Tibial artery (tissue), 4 donors: ENCODE measurements around the gene CNTD1.

Experiments used
- DNase-seq, 2 donors: peaks; one replicate each; pipeline ENCODE4 v3.0.0-alpha.2; 2019
- H3K27ac ChIP-seq, 2 donors: fragments of 200-600 bp; sonication (generic) in 1 of 2; 1 replicate in 1 of 2; 2 replicates in 1 of 2; pipeline ENCODE4 v1.5.1; 2018 to 2019; ENCODE audit warnings: mild to moderate bottlenecking in 1 of 2
- H3K27me3 ChIP-seq, 2 donors: fragments of 200-600 bp; sonication (generic) in 1 of 2; one replicate each; pipeline versions ENCODE4 v1.5.1 to v1.6.0; 2016 to 2019
- H3K36me3 ChIP-seq, 3 donors: fragments of 200-600 bp; sonication (generic) in 2 of 3; one replicate each; pipeline ENCODE4 v1.5.1; 2016 to 2019; ENCODE audit warnings: mild to moderate bottlenecking in 2 of 3
- H3K4me1 ChIP-seq, 4 donors: fragments of 200-600 bp; sonication (generic) in 2 of 4; 1 replicate in 3 of 4; 2 replicates in 1 of 4; pipeline ENCODE4 v1.5.1; 2016 to 2019
- H3K4me3 ChIP-seq, 2 donors: fragments of 200-600 bp; sonication (generic) in 1 of 2; 1 replicate in 1 of 2; 2 replicates in 1 of 2; pipeline ENCODE4 v1.5.1; 2018 to 2019; ENCODE audit warnings: mild to moderate bottlenecking in 2 of 2
- H3K9me3 ChIP-seq, 3 donors: fragments of 200-600 bp; sonication (generic) in 1 of 3; one replicate each; pipeline ENCODE4 v1.5.1; 2016 to 2019
- intact Hi-C: fragments of 100-400 bp; cut with DNase I; formaldehyde crosslinking; loops from one replicate; pipeline ENCODE4 v1.15.0; 2023; ENCODE audit warnings: low total_unique reads
- TF ChIP-seq, protein P1 (sequence below), 2 experiments: fragments of 200-600 bp in 1 of 2; fragments of 450-650 bp in 1 of 2; IDR thresholded peaks; one replicate each; pipeline ENCODE4 v1.5.1; 2017 to 2019; ENCODE audit warnings: antibody characterized with exemption in 2 of 2, mild to moderate bottlenecking in 1 of 2, moderate library complexity in 1 of 2

Gene CNTD1

DNA sequence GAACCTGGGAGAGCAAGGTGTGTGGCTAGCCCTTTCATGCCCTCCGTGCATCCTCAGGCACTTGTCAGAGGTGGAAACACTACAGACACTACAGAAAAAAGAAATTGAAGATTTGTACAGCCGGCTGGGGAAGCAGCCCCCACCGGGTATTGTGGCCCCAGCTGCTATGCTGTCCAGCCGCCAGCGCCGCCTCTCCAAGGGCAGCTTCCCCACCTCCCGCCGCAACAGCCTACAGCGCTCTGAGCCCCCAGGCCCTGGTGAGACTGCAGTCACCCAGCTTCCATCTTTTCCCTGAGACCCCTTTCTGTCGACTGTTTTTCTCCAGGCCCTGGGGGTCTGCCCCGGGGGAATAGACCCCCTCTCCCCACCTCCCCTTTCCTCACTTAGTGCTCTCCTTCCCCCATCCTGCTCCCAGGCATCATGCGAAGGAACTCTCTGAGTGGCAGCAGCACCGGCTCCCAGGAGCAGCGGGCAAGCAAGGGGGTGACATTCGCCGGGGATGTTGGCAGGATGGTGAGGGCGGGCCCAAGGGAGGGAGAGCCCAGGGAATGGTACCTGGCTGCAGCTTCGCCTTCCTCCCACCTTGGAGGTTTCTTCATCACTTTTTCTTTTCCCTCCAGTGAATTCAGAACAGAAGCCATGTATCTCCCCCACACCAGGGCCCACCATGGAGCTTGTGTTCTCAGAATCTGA lies 2.4 kb upstream of the CNTD1 start:
- Histone ChIP-seq H3K4me3 (no peak overlapping the region), H3K36me3 (peaks cover 0 to 21% (median 4%) of the 10 kb centered on the region in 3 donors), H3K27me3 (no peaks in the 10 kb centered on the region), H3K9me3 (no peaks in the 10 kb centered on the region), H3K27ac (no peak overlapping the region), H3K4me1 (peaks cover 0 to 22% (median 19%) of the 10 kb centered on the region in 4 donors)
- no peak for DNase-seq
- intact Hi-C loops: no loop called here
- TF ChIP-seq, protein P1, sequence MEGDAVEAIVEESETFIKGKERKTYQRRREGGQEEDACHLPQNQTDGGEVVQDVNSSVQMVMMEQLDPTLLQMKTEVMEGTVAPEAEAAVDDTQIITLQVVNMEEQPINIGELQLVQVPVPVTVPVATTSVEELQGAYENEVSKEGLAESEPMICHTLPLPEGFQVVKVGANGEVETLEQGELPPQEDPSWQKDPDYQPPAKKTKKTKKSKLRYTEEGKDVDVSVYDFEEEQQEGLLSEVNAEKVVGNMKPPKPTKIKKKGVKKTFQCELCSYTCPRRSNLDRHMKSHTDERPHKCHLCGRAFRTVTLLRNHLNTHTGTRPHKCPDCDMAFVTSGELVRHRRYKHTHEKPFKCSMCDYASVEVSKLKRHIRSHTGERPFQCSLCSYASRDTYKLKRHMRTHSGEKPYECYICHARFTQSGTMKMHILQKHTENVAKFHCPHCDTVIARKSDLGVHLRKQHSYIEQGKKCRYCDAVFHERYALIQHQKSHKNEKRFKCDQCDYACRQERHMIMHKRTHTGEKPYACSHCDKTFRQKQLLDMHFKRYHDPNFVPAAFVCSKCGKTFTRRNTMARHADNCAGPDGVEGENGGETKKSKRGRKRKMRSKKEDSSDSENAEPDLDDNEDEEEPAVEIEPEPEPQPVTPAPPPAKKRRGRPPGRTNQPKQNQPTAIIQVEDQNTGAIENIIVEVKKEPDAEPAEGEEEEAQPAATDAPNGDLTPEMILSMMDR (IDR thresholded peaks at IDR 0.05): no peak

DNA sequence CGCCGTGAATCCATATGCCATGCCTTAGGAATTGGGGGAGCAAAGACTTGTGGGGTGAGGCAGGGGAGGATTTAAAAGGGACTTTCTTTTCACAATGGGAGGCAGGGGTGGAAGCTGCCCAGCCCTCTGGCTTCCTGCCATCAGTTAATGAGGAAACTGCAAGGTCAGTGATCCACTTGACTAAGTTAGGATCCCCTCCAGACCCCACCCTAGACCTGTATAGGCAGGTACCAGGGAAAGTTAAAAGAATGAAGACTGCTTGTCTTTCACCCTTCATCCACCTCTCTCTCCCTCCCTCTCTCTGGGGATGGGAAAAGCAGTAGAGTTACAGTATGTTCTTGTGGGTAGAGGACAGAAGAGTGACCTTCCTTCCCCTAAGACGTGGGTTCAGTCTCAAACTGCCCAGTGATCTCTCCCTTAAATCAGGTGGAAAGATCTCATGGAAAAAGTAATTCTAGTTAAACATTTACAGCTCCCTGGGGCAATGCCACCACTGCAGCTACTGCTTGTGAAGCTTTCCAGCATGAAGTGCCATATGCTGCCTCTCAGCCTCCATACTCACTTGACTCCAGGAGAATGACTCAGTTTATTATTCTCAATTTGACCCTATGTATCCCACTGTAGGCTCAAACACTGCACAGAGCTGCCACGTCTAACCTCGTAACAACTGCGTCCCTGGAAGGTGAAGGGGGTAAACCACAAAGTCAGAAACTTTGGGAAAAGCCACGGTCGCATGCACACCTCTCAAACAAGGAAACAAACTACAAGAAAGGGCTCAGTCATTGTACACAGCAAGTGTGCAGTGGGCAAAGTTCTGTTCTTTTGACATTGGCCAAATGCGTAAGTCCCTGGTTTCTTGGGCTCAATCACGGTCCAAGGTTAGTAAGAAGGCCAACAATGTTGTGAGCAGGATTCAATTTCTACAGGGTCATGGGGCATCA lies 1.3 kb upstream of the CNTD1 start:
- intact Hi-C loops: no loop called here
- no peak for DNase-seq
- Histone ChIP-seq H3K36me3 (peaks cover 0 to 21% (median 4%) of the 10 kb centered on the region in 3 donors), H3K27ac (no peak overlapping the region), H3K27me3 (no peaks in the 10 kb centered on the region), H3K9me3 (no peaks in the 10 kb centered on the region), H3K4me3 (peak overlapping the region; percentile 61 to 65), H3K4me1 (peaks cover 0 to 22% (median 19%) of the 10 kb centered on the region in 4 donors)
- TF ChIP-seq, protein P1 (IDR thresholded peaks at IDR 0.05): no peak

DNA sequence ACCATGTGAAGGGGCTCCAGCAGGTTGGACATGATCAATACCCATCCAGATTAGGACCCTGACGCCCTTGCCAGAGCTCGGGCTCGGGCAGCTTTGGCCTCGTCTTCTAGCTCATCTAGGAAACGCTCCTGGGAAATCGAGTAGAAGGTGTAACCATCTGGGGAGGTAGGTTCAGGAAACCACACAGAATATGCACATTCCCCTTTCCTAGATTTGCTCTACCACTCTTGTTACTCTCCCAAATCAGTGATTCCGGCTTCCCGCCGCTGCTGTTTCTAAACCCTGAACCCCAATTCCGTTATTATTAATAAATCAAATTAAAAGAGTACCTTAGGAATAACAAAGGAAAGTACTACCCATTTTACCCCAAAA lies 664 bp upstream of the CNTD1 start:
- no peak for DNase-seq
- Histone ChIP-seq H3K4me3 (peak overlapping the region; percentile 61 to 65), H3K27me3 (no peaks in the 10 kb centered on the region), H3K36me3 (peaks cover 0 to 21% (median 4%) of the 10 kb centered on the region in 3 donors), H3K9me3 (no peaks in the 10 kb centered on the region), H3K27ac (peak overlapping the region; percentile 67), H3K4me1 (peaks cover 0 to 22% (median 19%) of the 10 kb centered on the region in 4 donors)
- TF ChIP-seq, protein P1 (IDR thresholded peaks at IDR 0.05): no peak
- intact Hi-C loops: no loop called here

DNA sequence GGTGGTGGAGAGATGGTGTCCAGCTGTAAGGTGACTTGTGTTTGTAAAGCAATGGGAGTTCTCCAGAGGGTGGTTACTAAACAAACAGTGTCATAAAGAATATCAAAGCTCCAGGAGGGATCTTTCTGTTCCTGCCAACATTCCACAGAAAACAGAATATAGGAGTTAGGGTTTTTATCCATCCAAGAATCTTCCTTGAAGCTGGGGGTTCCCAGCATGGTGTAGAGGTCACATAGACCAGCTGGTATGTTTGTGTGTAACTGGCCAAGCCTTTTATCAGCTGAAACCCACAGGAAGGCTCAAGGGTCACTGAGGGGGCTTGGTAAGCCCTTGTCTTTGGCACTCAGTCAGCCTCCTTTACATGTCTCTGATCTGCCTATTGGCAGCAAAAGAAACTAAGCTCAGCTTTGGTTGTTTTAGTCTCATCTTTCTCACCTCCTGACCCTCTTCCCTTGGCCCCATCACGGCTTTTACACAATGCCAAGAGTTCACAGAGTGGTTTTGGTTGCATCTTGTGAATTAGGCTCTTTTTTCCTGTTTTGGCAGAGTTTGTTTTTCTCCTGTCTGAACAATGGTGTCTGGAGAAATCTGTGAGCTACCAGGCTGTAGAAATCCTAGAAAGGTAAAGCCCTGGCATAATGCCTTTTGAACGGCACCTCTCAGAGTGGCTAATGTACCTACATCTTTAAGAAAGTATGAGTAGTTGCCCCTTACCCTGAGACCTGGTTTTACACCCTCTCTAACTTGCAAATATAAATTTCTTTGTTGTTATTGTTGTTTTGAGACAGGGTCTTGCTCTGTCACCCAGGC lies 4.6 kb downstream of the CNTD1 start:
- Histone ChIP-seq H3K9me3 (no peaks in the 10 kb centered on the region), H3K27ac (no peak overlapping the region)

DNA sequence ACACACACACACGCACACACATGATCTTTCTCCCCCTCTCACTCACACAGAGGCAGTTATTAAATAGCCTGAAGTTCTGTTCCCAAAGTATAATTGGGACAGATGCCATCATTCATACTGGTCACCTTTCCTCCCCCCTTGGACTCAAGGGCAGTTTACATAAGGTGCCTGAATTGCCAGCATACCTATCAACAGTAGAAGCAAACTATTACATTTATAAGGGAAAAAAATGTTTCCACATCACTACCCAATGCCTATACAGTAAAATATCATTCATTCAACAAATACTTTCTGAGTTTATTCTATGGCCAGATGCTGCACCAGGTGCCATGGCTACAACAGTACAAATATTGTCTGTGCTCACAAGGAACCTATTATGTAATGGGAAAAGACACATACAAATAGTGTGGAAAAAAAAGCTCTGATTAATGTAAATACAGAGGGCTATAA lies 6.3 kb downstream of the CNTD1 start:
- TF ChIP-seq, protein P1 (IDR thresholded peaks at IDR 0.05): no peak
- no peak overlapping the region for H3K4me3 ChIP-seq
- no peaks in the 10 kb centered on the region for H3K36me3 ChIP-seq
- no peaks in the 10 kb centered on the region for H3K4me1 ChIP-seq
- H3K9me3 ChIP-seq: no peaks in the 10 kb centered on the region
- no peak overlapping the region for H3K27ac ChIP-seq
- no peak for DNase-seq
- H3K27me3 ChIP-seq: no peaks in the 10 kb centered on the region
- intact Hi-C loops: no loop called here

More for the DNA sequence above, 4.6 kb downstream of the CNTD1 start:
- Histone ChIP-seq H3K4me1 (peaks cover 0 to 7% (median 5%) of the 10 kb centered on the region in 4 donors), H3K36me3 (no peaks in the 10 kb centered on the region), H3K4me3 (no peak overlapping the region), H3K27me3 (no peaks in the 10 kb centered on the region)
- intact Hi-C loops: no loop called here
- TF ChIP-seq, protein P1 (IDR thresholded peaks at IDR 0.05): no peak
- no peak for DNase-seq
